Right lobe of liver (tissue), 4 donors: ENCODE data around the gene DKKL1.

Source experiments
- POLR2A ChIP-seq: fragments of 450-650 bp; IDR thresholded peaks from one replicate; pipeline ENCODE4 v1.6.1; 2017; ENCODE audit warnings: antibody characterized with exemption, mild to moderate bottlenecking
- TF ChIP-seq, protein P1 (sequence below), 4 donors: fragments of 200-600 bp in 3 of 4; fragments of 450-650 bp in 1 of 4; IDR thresholded peaks; one replicate each; pipeline versions ENCODE4 v1.5.1 to v1.8.0; 2016 to 2022; ENCODE audit warnings: antibody characterized with exemption in 4 of 4, mild to moderate bottlenecking in 2 of 4
- donor health status: DM: no; HTN: no; CAD: no.
- donor health status: DM: no; HTN: no; CAD: no.
- donor health status: DM: no; HTN: yes; CAD: no.

- TF ChIP-seq, protein P1, sequence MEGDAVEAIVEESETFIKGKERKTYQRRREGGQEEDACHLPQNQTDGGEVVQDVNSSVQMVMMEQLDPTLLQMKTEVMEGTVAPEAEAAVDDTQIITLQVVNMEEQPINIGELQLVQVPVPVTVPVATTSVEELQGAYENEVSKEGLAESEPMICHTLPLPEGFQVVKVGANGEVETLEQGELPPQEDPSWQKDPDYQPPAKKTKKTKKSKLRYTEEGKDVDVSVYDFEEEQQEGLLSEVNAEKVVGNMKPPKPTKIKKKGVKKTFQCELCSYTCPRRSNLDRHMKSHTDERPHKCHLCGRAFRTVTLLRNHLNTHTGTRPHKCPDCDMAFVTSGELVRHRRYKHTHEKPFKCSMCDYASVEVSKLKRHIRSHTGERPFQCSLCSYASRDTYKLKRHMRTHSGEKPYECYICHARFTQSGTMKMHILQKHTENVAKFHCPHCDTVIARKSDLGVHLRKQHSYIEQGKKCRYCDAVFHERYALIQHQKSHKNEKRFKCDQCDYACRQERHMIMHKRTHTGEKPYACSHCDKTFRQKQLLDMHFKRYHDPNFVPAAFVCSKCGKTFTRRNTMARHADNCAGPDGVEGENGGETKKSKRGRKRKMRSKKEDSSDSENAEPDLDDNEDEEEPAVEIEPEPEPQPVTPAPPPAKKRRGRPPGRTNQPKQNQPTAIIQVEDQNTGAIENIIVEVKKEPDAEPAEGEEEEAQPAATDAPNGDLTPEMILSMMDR (IDR thresholded peaks at IDR 0.05), result no peak
- no peak for TF ChIP-seq POLR2A
Observed at GRCh38 chr19:49414256-49414655, 50.6 kb downstream of the DKKL1 start.
